ENCODE measurements around the gene ROCK2. TPM values are rescaled to one million over a fixed set of nuclear protein-coding genes. Genes with fewer than 3 reads are reported as not detected.

The ROCK2 gene
- total and polyA plus RNA-seq, 2 experiments from 2014 or later: 34.5 to 59.6 TPM

GRCh38 chr2:11144077-11144737 is 200.2 kb downstream of the ROCK2 start:
- Histone ChIP-seq H2AFZ (no peak overlapping the region), H3K27ac (no peak overlapping the region), H3K9me3 (ENCODE audit: low read depth) (no peaks in the 10 kb centered on the region), H3K4me2 (no peak overlapping the region), H3K4me3 (no peak overlapping the region), H3K36me3 (replicated peaks; ENCODE audit: insufficient read depth, low read depth) (no peaks in the 10 kb centered on the region), H3K9me2 (replicated peaks; ENCODE audit: insufficient read depth) (no peaks in the 10 kb centered on the region), H3K4me1 (ENCODE audit: insufficient read depth) (no peaks in the 10 kb centered on the region), H3K79me2 (no peaks in the 10 kb centered on the region), H3K27me3 (no peaks in the 10 kb centered on the region), H4K20me1 (ENCODE audit: insufficient read depth, poor library complexity, severe bottlenecking) (no peaks in the 10 kb centered on the region)
- DNase-seq (ENCODE audit: low spot score): no peak
- no peak for TF ChIP-seq CTCF (IDR thresholded peaks at IDR 0.05; ENCODE audit: poor library complexity)
- no peak for TF ChIP-seq EZH2 (IDR thresholded peaks at IDR 0.05; ENCODE audit: borderline replicate concordance)
- TF ChIP-seq EZH2phosphoT487 (IDR thresholded peaks at IDR 0.05; ENCODE audit: low read depth, severe bottlenecking, unreplicated experiment): no peak
- 68% methylated on average over 7 of the region's 7 CpGs for WGBS (ENCODE audit: low lambda C conversion rate, missing lambda C conversion rate)

GRCh38 chr2:11142987-11143386 is 201.4 kb downstream of the ROCK2 start:
- H3K4me3 ChIP-seq: no peak overlapping the region
- H3K36me3 ChIP-seq (replicated peaks; ENCODE audit: insufficient read depth, low read depth): no peaks in the 10 kb centered on the region
- no peak overlapping the region for H3K4me2 ChIP-seq
- DNase-seq (ENCODE audit: low spot score): no peak
- no peaks in the 10 kb centered on the region for H3K9me2 ChIP-seq (replicated peaks; ENCODE audit: insufficient read depth)
- no peaks in the 10 kb centered on the region for H3K4me1 ChIP-seq (ENCODE audit: insufficient read depth)
- H4K20me1 ChIP-seq (ENCODE audit: insufficient read depth, poor library complexity, severe bottlenecking): no peaks in the 10 kb centered on the region
- H3K79me2 ChIP-seq: no peaks in the 10 kb centered on the region
- WGBS (ENCODE audit: low lambda C conversion rate, missing lambda C conversion rate): 94% methylated on average over 6 of the region's 6 CpGs
- TF ChIP-seq EZH2phosphoT487 (IDR thresholded peaks at IDR 0.05; ENCODE audit: low read depth, severe bottlenecking, unreplicated experiment) (no peak), CTCF (IDR thresholded peaks at IDR 0.05; ENCODE audit: poor library complexity) (no peak), EZH2 (IDR thresholded peaks at IDR 0.05; ENCODE audit: borderline replicate concordance) (no peak)
- H3K9me3 ChIP-seq (ENCODE audit: low read depth): no peaks in the 10 kb centered on the region
- H3K27me3 ChIP-seq: no peaks in the 10 kb centered on the region
- no peak overlapping the region for H3K27ac ChIP-seq
- H2AFZ ChIP-seq: no peak overlapping the region

- no peaks in the 10 kb centered on the region for H3K27me3 ChIP-seq
- no peak overlapping the region for H3K27ac ChIP-seq
- no peaks in the 10 kb centered on the region for H3K9me2 ChIP-seq (replicated peaks; ENCODE audit: insufficient read depth)
- DNase-seq (ENCODE audit: low spot score): no peak
- no peak overlapping the region for H2AFZ ChIP-seq
- 84% methylated on average over 3 of the region's 3 CpGs for WGBS (ENCODE audit: low lambda C conversion rate, missing lambda C conversion rate)
- H3K4me2 ChIP-seq: no peak overlapping the region
- no peaks in the 10 kb centered on the region for H4K20me1 ChIP-seq (ENCODE audit: insufficient read depth, poor library complexity, severe bottlenecking)
- no peak overlapping the region for H3K4me3 ChIP-seq
- no peaks in the 10 kb centered on the region for H3K36me3 ChIP-seq (replicated peaks; ENCODE audit: insufficient read depth, low read depth)
- no peaks in the 10 kb centered on the region for H3K9me3 ChIP-seq (ENCODE audit: low read depth)
- H3K79me2 ChIP-seq: no peaks in the 10 kb centered on the region
- no peaks in the 10 kb centered on the region for H3K4me1 ChIP-seq (ENCODE audit: insufficient read depth)
- no peak for TF ChIP-seq CTCF (IDR thresholded peaks at IDR 0.05; ENCODE audit: poor library complexity)
- TF ChIP-seq EZH2phosphoT487 (IDR thresholded peaks at IDR 0.05; ENCODE audit: low read depth, severe bottlenecking, unreplicated experiment): no peak
- TF ChIP-seq EZH2 (IDR thresholded peaks at IDR 0.05; ENCODE audit: borderline replicate concordance): no peak
Observed at GRCh38 chr2:11142330-11142729, 202.1 kb downstream of the ROCK2 start.
